DMS53 treated with DMSO at 0.1 percent for 48 hours (cell line): ENCODE data around the gene PVR.
A peak's percentile ranks its signal among the peaks of the same experiment; 100 is the strongest.
"Not testable (repeated sequence)": the region's sequence is repeated elsewhere in the genome, so short reads cannot be mapped to it uniquely, and the experiment has no call there.

ENCODE experiments used
- DNase-seq: peaks from one replicate; lab custom pipeline; 2025; ENCODE audit not compliant: unreplicated experiment; lab: John Stamatoyannopoulos, UW

Gene PVR

DNA sequence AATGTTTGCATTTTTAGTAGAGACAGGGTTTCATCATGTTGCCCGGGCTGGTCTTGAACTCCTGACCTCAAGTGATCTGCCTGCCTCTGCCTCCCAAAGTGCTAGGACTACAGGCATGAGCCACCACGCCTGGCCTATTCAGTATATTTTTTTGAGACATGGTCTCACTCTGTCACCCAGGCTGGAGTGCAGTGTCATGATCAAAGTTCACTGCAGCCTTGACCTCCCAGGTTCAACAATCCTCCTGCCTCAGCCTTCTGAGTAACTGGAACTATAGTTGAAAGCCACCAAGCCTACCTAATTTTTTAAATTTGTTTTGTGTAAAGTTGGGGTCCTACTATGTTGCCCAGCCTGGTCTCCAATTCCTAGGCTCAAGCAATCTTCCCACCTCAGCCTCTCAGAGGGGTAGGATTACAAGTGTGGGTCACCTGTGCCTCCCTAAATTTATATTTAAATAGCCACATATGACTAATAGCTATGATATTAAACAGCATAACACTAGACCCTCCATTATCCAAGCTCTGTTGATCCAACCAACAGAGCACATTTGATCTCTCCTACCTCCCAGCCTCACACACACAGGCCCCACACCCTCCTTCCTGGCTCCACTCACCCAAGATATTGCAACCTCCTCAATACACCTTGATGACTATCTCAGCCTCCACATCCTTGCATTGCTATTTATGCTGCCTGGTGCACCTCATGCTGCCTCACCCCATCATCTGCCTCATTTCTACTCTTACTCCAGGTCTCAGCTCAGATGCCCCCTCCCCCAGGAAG is 25.5 kb downstream of the PVR start:
- no peak for DNase-seq

DNA sequence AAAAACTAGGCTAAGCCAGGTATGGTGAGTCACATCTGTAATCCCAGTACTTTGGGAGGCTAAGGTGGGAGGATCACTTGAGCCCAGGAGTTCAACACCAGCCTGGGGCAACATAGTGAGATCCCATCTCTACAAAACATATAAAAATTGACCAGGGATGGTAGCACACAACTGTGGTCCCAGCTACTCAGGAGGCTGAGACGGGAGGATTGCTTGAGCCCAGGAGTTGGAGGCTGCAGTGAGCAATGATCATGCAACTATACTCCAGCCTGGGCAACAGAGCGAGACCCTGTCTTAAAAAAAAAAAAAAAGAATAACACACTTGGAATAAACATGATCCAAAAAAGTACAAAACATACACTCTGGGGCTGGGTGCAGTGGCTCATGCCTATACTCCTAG is 26.3 kb downstream of the PVR start:
- not testable (repeated sequence) for DNase-seq

DNA sequence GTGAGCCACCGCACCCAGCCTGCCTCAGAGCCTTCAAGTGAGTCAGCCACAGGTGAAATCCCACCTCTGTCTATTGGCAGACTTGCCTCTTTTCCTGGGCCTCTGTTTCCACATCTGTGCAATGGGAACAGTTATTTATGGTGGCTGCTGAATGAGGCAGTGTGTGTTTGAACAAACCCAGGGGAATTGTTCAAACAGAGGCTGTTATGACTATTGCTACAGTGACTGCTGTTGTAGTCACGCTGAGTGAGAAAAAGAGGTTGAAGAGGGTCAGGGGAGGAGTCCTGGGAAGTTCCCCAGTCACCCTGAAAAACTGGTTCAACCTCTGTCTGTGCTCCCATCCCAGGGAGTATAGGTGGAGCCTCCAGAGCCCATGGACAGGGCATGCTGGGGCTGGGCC is 27.7 kb downstream of the PVR start, which contains the start of gene CEACAM19:
CEACAM19 (plus strand) TSS at position 83 of the 400 bp plus-strand sequence. CDS start 450 bp downstream, outside the sequence.
- DNase-seq = peak; percentile 53

DNA sequence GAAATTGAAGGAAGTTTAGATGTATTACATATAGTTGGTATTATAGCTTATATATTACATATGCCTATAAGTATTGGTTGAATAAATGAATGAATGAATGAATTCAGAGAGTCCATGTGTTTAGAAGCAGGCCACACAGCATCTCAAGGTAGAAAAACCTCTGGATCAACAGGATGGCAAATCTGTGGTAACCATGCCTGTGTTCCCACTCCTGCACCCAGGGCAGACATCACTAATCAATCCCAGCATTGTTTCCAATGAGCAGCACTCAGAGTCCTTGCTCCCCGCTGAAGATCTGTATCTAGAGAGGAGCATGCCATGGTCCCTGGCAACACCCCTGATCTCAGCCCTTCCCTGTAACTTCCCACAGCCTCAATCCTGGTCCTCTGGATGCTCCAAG is 28.5 kb downstream of the PVR start:
- DNase-seq = no peak

DNA sequence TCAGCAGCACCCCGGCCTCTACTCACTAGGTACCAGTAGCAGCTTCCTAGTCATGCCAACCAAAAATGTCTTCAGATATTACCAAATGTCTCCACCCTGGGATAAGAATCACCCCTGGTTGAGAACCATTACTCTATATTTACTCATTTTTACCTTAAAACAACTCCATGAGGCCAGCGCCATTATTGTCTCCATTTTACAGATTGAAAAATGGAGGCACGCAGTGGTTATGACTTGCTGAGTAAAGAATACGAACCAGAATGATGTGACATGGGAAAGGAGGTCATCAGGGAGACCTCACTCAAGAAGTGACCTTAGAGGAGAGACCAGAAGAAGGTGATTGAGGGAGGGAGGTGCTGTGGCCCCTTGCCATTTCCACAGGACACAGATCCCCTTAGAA is 29.8 kb downstream of the PVR start:
- DNase-seq = no peak

DNA sequence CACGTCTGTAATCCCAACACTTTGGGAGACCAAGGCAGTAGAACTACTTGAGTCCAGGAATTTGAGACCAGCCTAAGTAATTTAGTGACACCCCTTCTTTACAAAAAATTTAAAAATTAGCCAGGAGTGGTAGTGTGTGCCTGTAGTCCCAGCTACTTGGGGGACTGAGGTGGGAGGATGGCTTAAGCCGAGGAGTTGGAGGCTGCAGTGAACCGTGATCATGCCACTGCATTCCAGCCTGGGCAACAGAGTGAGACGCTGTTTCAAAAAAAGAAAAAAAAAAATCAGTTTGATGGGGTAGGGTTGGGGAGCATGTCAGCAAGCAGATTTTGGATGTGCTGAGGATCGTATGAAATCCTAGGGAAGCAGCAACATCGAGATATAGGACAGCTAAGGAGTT is 31.8 kb downstream of the PVR start:
- no peak for DNase-seq

DNA sequence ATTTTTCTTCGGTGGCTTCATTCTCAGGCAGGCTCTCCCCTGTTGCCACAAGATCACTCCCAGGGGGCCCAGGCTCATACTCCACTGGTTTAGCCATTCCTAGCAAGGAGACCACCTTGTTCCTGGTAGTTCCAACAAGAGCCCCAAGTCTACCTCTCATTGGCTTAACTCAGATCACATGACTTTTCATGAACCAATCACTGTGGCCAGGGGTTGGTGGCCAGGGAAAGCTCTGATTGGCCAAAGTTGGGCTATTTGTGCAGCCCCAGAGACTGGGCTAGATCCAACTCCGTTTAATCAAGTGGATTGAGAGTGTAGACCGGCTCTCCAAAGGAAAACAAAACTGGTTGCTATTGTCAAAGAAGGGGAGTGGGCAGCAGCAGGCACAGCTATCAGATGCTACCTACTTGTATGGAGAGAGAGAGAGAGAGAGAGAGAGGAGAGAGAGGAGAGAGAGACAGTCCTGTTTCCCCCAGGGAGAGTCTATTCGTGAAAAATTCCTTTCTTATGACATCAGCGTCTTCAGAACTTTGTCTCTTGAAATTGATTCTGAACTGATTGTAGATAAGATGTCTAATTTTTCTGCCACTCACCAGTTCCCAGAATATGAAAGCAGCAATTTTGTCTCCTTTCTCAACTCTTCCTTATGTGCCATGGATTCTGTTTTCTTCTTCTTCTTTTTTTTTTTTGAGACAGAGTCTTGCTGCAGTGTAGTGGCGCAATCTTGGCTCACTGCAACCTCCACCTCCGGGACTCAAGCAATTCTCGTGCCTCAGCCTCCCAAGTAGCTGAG is 33.5 kb downstream of the PVR start:
- no peak for DNase-seq

DNA sequence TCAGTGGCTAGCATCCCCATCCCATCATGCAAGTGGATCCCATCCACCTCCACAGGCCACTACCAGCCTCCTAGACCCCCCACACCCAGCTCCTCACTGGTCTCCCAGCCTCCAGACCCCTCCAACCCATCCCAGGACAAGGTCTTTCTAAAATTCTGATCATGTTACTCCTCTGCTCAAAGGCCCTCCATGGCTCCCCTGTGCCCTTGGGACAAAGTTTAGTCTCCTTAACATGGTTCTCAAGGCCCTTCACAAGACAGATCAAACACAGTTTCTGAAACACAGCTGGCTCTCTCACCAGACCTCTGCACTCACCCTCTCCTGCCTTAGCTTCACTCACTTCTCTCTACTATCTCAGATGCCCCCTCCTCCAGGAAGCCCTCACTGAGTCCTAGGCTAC is 36.8 kb downstream of the PVR start:
- DNase-seq = no peak

DNA sequence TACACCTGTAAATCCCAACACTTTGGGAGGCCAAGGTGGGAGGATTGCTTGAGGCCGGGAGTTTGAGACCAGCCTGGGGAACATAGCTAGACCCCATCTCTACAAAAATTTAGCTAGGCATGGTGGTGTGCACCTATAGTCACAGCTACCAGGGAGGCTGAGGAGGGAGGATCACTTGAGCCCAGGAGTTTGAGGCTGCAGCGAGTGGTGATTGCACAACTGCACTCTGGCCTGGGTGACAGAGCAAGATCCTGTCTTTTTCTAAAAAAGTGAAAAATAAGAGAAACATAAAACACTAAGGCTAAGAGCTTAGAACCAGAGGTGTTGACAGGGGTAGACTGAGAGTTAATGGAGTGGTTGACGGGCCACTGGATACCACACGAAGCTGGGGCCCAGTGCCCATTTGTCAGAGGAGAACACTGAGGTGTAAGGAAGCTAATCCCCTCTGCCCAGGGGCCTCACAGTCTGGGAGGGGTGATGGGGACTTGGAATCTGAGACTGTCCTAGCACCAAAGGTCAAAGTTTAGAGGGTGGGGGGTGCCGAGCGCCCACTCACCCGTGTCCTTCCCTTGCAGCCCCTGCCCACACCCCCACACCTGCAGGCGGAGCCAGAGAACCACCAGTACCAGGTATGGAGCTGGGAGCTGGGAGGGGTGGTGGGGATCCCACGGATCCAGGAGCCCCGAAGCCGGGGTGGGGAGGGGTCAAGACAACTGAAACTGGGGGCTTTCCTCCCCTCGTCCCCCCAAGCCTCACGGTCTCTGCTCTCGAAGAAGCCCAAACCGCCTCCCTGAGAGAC is 38.5 kb downstream of the PVR start:
- DNase-seq = no peak

DNA sequence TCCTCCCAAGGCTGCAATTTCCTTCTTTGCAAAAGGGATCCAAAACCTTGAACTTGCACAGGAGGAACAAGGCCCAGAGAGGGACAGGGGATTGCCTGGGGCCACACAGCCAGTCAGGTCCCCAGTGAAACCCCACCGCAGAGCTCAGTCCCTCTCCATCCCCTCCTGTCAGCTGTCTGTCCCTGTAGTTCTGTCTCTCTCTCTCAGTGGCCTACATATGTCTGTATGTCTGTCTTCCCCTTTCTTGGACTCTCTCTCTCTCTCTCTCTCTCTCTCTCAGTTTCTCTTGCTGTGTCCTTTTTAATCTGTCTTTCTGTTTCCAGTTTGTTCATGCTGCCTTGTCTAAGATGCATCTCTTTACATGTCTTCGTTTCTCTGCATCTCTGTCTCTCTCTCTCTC is 39.1 kb downstream of the PVR start:
- no peak for DNase-seq

DNA sequence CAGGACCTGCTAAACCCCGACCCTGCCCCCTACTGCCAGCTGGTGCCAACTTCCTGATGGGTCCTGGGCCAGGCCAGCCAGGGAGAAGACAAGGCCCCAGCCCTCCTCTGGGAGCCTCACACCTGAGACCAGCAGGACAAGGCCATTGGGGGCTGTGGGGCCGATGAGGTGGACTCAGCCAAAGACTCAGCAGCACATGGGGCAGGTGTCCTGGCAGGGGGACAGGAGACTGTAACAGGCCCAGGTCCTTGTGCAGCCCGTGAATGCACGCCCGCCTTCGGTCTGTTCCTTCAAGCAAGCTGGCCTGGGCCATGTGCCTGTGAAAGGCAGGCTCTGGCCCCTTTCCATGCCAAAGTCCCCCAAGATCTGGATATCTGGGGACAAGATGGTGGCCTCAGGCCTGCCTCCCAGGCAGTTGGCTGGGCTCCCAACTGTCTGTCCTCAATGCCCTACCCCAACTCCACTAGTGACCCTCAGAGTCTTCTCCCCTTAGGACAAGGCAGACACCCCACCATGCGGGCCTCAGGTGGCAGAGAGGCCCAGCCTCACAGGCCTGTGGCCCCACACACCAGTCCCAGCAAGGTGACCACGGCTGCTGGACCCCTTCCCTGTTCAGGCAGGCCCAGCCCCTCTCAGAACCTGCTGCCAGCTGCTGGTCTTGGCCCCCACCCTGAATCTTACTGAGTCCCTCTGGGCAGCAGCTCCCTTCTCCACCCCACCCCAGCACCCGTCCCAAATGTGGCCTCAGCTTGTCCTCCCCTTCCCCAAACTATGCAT is 39.9 kb downstream of the PVR start:
- DNase-seq = no peak

DNA sequence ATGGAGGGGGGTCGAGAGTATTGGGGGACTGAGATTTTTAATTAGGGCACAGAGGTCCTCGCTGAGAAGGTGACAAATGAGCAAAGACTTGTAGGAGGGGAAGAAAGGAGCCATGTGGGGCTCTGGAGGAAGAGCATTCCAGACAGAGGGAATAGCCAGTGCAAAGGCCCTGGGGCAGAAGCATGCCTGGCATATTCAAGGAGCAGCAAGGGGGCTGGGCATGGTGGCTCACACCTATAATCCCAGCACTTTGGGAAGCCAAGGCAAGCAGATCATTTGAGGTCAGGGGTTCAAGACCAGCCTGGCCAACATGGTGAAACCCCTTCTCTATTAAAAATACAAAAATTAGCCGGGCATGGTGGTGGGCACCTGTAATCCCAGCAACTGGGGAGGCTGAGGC is 40.7 kb downstream of the PVR start:
- not testable (repeated sequence) for DNase-seq

DNA sequence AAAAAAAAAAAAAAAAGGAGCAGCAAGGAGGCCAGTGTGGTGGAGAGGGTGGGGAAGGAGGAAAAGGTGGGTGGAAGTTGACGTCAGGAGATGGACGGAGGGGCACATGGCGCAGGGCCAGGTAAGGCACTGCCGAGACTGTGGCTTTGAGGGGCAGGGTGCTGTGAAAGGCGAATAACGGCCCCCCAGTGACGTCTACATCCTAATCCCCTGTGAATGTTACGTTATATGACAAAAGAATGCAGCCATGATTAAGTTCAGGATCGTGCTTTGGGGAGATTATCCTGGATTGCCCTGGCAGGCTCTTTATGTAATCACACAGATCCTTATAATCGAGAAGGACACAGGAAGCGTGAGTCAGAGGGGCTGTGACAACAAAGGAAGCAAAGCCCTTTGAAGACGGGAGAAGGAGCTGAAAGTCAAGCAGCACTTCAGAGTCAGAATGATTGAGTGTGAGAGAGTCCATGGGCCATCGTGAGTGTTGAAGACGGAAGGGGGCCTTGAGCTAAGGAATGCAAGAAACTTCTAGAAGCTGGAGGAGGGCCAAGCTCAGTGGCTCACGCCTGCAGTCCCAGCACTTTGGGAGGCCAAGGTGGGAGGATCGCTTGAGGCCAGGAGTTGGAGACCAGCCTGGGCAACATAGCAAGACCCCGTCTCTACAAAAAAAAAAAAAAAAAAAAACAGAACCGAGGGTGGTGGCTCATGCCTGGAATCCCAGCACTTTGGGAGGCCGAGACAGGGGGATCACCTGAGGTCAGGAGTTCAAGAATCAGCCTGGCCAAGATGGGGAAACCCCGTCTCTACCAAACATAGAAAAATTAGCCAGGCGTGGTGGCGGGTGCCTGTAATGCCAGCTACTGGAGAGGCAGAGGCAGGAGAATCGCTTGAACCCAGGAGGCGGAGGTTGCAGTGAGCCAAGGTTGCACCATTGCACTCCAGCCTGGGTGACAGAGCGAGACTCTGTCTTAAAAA is 41.5 kb downstream of the PVR start:
- peak; percentile 52 for DNase-seq

DNA sequence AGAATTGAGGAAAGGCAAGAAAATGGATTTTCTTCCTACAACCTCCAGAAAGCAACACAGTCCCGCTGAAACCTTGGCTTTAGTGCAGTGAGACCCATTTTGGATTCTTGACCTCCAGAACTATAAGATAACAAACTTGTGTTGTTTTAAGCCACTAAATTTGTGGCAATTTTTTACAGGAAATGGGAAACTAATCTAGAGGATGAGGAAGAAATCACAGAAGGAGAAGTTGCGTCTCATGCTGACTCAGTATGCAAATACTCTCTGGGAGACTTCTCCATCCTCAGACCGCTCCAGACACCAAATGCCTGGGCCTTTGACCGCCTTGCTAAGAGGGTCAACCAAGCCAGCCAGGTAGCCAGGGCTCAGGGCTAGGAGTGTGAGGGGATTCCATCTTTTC is 42.2 kb downstream of the PVR start:
- no peak for DNase-seq

DNA sequence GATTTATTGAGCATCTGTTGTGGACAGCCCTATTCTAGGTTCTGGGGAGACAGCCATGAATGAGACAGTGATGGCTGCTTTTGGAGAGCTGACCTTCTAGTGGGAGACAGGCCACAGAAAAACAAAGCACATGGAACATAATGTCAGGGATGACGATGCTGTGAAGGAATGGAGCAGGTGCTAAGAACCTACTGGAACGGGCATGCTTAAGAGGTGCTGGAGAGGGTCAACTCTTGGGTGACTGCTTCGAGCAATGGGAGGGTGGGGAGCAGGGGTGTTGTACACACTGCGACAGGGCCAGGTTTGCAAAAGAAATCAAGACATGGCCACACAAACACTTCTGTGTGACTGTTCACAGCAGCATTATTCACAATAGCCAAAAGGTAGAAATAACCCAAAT is 43.2 kb downstream of the PVR start:
- no peak for DNase-seq

DNA sequence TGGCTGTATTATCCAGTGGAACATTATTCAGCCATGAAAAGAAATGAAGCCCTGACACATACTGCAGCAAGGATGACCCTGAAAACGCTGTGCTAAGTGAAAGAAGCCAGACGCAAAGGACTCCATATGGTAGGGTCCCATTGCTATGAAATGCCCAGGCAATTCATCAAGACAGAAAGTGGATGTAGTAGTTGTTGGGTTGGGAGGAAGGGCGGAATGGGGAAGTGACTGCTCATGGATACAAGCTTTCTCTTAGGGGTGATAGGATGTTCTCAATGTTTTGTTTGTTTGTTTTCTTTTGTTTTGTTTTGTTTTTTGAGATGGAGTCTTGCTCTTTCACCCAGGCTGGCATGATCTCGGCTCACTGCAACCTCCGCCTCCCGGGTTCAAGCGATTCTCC is 44.2 kb downstream of the PVR start:
- DNase-seq = no peak

DNA sequence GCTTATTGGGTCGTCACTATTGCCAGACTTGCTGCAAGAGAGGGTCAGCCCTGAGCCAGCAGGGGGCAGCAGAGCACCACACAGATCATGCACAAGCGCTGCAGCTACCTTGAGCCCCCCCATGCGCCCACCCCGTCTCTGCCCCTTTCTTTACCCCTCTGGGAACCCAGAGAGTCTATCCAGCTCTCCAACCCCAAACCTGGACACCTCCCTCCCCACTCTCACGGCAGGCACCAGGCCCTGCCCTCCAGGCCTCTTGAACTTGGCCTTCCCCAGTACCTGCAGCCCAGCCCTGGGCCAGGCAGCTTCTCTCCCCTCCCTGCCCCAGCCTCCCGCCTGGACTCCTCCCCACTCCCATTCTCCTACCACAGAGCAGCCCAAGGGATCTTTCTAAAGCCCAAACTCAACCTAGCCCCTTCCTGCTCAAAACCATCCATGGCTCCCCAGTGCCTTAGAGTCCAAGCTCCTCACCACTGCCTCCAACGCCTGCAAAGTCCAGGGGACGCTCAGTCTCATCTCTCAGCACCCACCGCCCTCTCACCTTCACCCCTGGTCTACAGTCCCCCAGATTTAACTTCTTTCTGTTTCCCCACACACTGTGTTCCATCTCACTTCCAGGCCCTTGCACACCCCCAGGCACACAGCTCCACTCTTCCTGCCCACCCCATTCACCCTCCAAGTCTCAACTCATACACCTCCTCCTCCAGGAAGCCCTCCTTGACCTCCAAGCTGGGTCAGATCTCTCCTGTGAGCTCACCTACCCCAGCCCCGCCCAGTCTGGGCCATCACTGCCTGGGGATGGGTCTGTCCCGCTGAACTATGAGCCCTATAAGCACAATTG is 45.8 kb downstream of the PVR start:
- peak; percentile 35 for DNase-seq

DNA sequence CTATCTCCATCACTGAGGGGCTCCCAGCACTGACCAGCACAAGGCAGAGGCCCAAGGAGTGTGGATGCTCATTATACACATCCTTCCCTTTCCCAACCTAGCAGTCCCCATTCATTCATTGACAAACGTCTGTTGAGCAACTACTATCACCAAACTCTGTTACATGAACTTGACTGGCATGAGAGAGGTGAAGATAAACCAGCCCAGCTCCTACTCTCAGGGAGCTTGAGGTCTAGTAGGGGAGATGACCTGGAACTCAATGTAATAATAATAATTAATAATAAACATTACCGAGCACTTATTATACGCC is 46.4 kb downstream of the PVR start:
- DNase-seq = no peak

DNA sequence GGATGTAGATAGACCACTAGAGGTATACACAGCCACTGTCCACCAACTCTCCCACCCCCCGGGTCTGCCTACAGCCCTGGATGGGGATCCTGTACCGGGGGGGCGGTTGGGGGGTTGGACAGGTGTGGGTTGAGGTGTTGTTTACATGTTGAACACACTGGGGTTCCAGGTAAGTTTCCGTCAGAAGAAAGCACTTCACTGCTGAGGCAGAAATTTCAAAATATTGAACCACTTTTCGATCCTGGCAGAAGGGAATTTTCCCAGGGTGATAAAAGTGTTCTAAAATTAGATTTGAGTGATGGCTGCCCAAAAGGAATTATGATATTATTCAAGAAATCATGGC is 48.6 kb downstream of the PVR start:
- no peak for DNase-seq
